ENCODE results near the gene SIRPA.
"Not testable (repeated sequence)": the region's sequence is repeated elsewhere in the genome, so short reads cannot be mapped to it uniquely, and the experiment has no call there.

SIRPA gene

GRCh38 chr20:1915725-1916124 is 20.5 kb downstream of the SIRPA start:
- no peak for TF ChIP-seq CTCF (IDR thresholded peaks at IDR 0.05; ENCODE audit: low read depth, low read length)
- no peak overlapping the region for H3K4me3 ChIP-seq (ENCODE audit: low read depth, low read length)

GRCh38 chr20:1917786-1918185 is 22.6 kb downstream of the SIRPA start:
- no peak for TF ChIP-seq CTCF (IDR thresholded peaks at IDR 0.05; ENCODE audit: low read depth, low read length)
- no peak overlapping the region for H3K4me3 ChIP-seq (ENCODE audit: low read depth, low read length)

GRCh38 chr20:1918491-1919165 is 23.4 kb downstream of the SIRPA start:
- no peak for TF ChIP-seq CTCF (IDR thresholded peaks at IDR 0.05; ENCODE audit: low read depth, low read length)

GRCh38 chr20:1920252-1920651 is 25.0 kb downstream of the SIRPA start:
- TF ChIP-seq CTCF (IDR thresholded peaks at IDR 0.05; ENCODE audit: low read depth, low read length) = no peak
- no peak overlapping the region for H3K4me3 ChIP-seq (ENCODE audit: low read depth, low read length)

More at GRCh38 chr20:1918491-1919165, 23.4 kb downstream of the SIRPA start:
- H3K4me3 ChIP-seq (ENCODE audit: low read depth, low read length) = no peak overlapping the region

GRCh38 chr20:1920826-1921225 is 25.6 kb downstream of the SIRPA start:
- no peak overlapping the region for H3K4me3 ChIP-seq (ENCODE audit: low read depth, low read length)
- no peak for TF ChIP-seq CTCF (IDR thresholded peaks at IDR 0.05; ENCODE audit: low read depth, low read length)

GRCh38 chr20:1921985-1922384 is 26.8 kb downstream of the SIRPA start:
- H3K4me3 ChIP-seq (ENCODE audit: low read depth, low read length) = not testable (repeated sequence)

GRCh38 chr20:1922786-1923185 is 27.6 kb downstream of the SIRPA start:
- no peak overlapping the region for H3K4me3 ChIP-seq (ENCODE audit: low read depth, low read length)
- no peak for TF ChIP-seq CTCF (IDR thresholded peaks at IDR 0.05; ENCODE audit: low read depth, low read length)
